HepG2 (cell line): Measurements from ENCODE around the gene ARHGAP45. TPM values are rescaled to one million over a fixed set of nuclear protein-coding genes. Genes with fewer than 3 reads are reported as not detected.

Source experiments
- CCDC6 ChIP-seq: sonication (generic); formaldehyde crosslinking; IDR thresholded peaks from 2 replicates; pipeline ENCODE4 v1.8.1; 2022; ENCODE audit warnings: mild to moderate bottlenecking, missing genetic modification reagents, moderate library complexity
- CENPT ChIP-seq: sonication (generic); formaldehyde crosslinking; IDR thresholded peaks from 2 replicates; pipeline ENCODE4 v1.8.0; 2022; ENCODE audit warnings: low read depth, mild to moderate bottlenecking, moderate library complexity, missing genetic modification reagents
- FOSL1 ChIP-seq: sonication (generic); formaldehyde crosslinking; IDR thresholded peaks from 2 replicates; pipeline ENCODE4 v1.9.0; 2021; ENCODE audit warnings: missing genetic modification reagents, borderline replicate concordance
- FOXJ3 ChIP-seq: sonication (generic); formaldehyde crosslinking; IDR thresholded peaks from 2 replicates; pipeline ENCODE4 v1.4.0; 2020; ENCODE audit warnings: missing genetic modification reagents, mild to moderate bottlenecking, borderline replicate concordance
- HDAC1 ChIP-seq: sonication (generic); formaldehyde crosslinking; IDR thresholded peaks from 2 replicates; pipeline ENCODE4 v1.5.1; 2020; ENCODE audit warnings: mild to moderate bottlenecking, missing genetic modification reagents
- HNF4G ChIP-seq, 2 experiments: sonication (generic) in 1 of 2; formaldehyde crosslinking in 1 of 2; IDR thresholded peaks; 2 replicates each; pipeline versions ENCODE4 v1.4.0 to v1.6.1; 2011 to 2020; ENCODE audit warnings: borderline replicate concordance in 2 of 2, low read depth in 2 of 2, mild to moderate bottlenecking in 2 of 2, low read length in 1 of 2, missing genetic modification reagents in 1 of 2, moderate library complexity in 1 of 2
- KLF12 ChIP-seq: sonication (generic); formaldehyde crosslinking; IDR thresholded peaks from 2 replicates; pipeline ENCODE4 v1.4.0; 2020; ENCODE audit warnings: missing genetic modification reagents, borderline replicate concordance
- NFATC3 ChIP-seq: sonication (generic); formaldehyde crosslinking; IDR thresholded peaks from 2 replicates; pipeline ENCODE4 v1.5.1; 2020; ENCODE audit warnings: mild to moderate bottlenecking, missing genetic modification reagents
- PHF21A ChIP-seq: sonication (generic); formaldehyde crosslinking; IDR thresholded peaks from 2 replicates; pipeline ENCODE4 v1.5.0; 2020; ENCODE audit warnings: mild to moderate bottlenecking, missing genetic modification reagents
- RBFOX2 ChIP-seq: fragments of 200-400 bp; formaldehyde crosslinking; IDR thresholded peaks from 2 replicates; pipeline ENCODE4 v1.6.1; 2017; ENCODE audit warnings: low read depth, mild to moderate bottlenecking, low read length
- RELA ChIP-seq: sonication (generic); formaldehyde crosslinking; IDR thresholded peaks from 2 replicates; pipeline ENCODE4 v1.4.0; 2020; ENCODE audit warnings: missing genetic modification reagents
- RFXANK ChIP-seq: IDR thresholded peaks from 2 replicates; pipeline ENCODE4 v1.6.1; 2016
- RORA ChIP-seq: sonication (generic); formaldehyde crosslinking; IDR thresholded peaks from 2 replicates; pipeline ENCODE4 v1.5.0; 2020; ENCODE audit warnings: mild to moderate bottlenecking, missing genetic modification reagents, moderate library complexity
- SMYD3 ChIP-seq: sonication (generic); formaldehyde crosslinking; IDR thresholded peaks from 2 replicates; pipeline ENCODE4 v1.8.1; 2023; ENCODE audit warnings: mild to moderate bottlenecking, missing genetic modification reagents
- SOX13 ChIP-seq, 3 experiments: fragments of 450-650 bp in 1 of 3; sonication (generic) in 1 of 3; formaldehyde crosslinking in 1 of 3; IDR thresholded peaks in 2 of 3; conservative IDR thresholded peaks in 1 of 3; 2 replicates each; pipeline versions ENCODE4 v1.5.0 to v1.6.1; 2016 to 2020; ENCODE audit warnings: antibody characterized with exemption in 1 of 3, mild to moderate bottlenecking in 1 of 3, missing compliant biosample characterization in 1 of 3, missing genetic modification reagents in 1 of 3, moderate library complexity in 1 of 3
- SOX6 ChIP-seq, 2 experiments: fragments of 450-650 bp in 1 of 2; sonication (generic) in 1 of 2; formaldehyde crosslinking in 1 of 2; IDR thresholded peaks; 2 replicates each; pipeline versions ENCODE4 v1.4.0 to v1.6.1; 2017 to 2020; ENCODE audit warnings: antibody characterized with exemption in 1 of 2, mild to moderate bottlenecking in 1 of 2, missing genetic modification reagents in 1 of 2
- TFAP4 ChIP-seq: sonication (generic); IDR thresholded peaks from 2 replicates; pipeline ENCODE4 v1.6.1; 2016; ENCODE audit warnings: low read depth, borderline replicate concordance
- ZBTB21 ChIP-seq: sonication (generic); formaldehyde crosslinking; IDR thresholded peaks from 2 replicates; pipeline ENCODE4 v1.4.0; 2020; ENCODE audit warnings: missing genetic modification reagents
- ZMAT3 ChIP-seq: sonication (generic); formaldehyde crosslinking; conservative IDR thresholded peaks from 2 replicates; pipeline ENCODE4 v1.7.0; 2021; ENCODE audit warnings: missing genetic modification reagents
- ZNF124 ChIP-seq: sonication (generic); formaldehyde crosslinking; IDR thresholded peaks from 2 replicates; pipeline ENCODE4 v1.4.0; 2020; ENCODE audit warnings: missing genetic modification reagents
- ZNF30 ChIP-seq: sonication (generic); formaldehyde crosslinking; IDR thresholded peaks from 2 replicates; pipeline ENCODE4 v1.5.0; 2020; ENCODE audit warnings: mild to moderate bottlenecking, missing genetic modification reagents
- ZNF337 ChIP-seq: sonication (generic); formaldehyde crosslinking; IDR thresholded peaks from 2 replicates; pipeline ENCODE4 v1.5.1; 2020; ENCODE audit warnings: missing genetic modification reagents, low read depth, mild to moderate bottlenecking, borderline replicate concordance
- ZNF556 ChIP-seq: sonication (generic); formaldehyde crosslinking; IDR thresholded peaks from 2 replicates; pipeline ENCODE4 v1.4.0; 2020; ENCODE audit warnings: mild to moderate bottlenecking, missing genetic modification reagents, borderline replicate concordance
- ZNF670 ChIP-seq: sonication (generic); formaldehyde crosslinking; IDR thresholded peaks from 2 replicates; pipeline ENCODE4 v1.8.0; 2022; ENCODE audit warnings: mild to moderate bottlenecking, missing genetic modification reagents, borderline replicate concordance
- polyA plus RNA-seq, 8 experiments: library from polyadenylated mRNA; depleted of rRNA in 3 of 8; stranded (reverse) in 7 of 8; unstranded in 1 of 8; fragments of >200 nt; fragmentation: Illumina TruSeq in 4 of 8; extraction: Trizol in 4 of 8; gene quantifications; 2 replicates each; pipeline versions ENCODE4 v1.2.1 to v1.2.3, GENCODE V29; 2011 to 2016; ENCODE audit warnings: low read depth in 4 of 8, missing spikeins in 1 of 8, mixed read lengths in 1 of 8; ENCODE audit not compliant: insufficient read depth in 1 of 8
- total RNA-seq, 5 experiments: library from RNA; depleted of rRNA; stranded (reverse); fragments of >200 nt; fragmentation: Illumina TruSeq; extraction: Trizol; gene quantifications; 2 replicates each; pipeline ENCODE4 v1.2.3, GENCODE V29; 2016; ENCODE audit warnings: low read depth in 1 of 5
- TF ChIP-seq, protein P1 (sequence below): sonication (generic); formaldehyde crosslinking; IDR thresholded peaks from 2 replicates; pipeline ENCODE4 v1.4.0; 2020; ENCODE audit warnings: missing genetic modification reagents, borderline replicate concordance

ARHGAP45 gene
- total and polyA plus RNA-seq, 2 of the 13 experiments (the other 11 are each of a cell fraction or from before 2014, with no cell fraction given) = 0.84 to 32.0 TPM

DNA sequence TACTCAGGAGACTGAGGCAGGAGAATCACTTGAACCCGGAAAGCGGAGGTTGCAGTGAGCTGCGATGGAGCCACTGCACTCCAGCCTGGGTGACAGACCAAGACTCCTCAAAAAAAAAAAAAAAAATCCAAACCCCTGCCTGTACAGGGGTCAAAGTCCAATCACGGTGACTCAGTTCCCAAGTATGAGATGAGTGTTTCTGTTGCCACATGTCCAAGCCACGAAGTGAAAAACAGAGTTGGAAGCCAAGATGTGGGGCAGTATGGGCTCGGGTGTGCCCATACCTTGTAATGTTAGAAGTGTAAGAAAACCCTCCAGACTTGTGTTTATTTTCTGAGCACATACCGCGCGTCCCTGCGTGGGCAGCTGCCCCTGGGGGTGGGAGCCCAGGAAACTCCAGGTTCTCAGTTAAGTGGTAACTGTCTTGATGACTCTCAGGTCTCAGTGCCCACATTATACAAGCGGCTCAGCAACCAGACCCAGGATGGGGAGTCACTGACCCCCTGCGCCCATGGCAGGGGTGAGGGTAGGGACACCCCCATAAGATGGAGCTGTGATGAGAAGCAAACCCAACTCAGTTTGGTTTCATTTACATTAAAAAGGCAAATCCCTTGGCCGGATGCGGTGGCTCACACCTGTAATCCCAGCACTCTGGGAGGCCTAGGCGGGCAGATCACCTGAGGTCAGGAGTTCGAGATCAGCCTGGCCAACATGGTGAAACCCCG, 35.6 kb downstream of the ARHGAP45 start (continued):
- no peak for TF ChIP-seq ZNF670 (CRISPR knock-in tag)
- TF ChIP-seq KLF12 (CRISPR knock-in tag) = no peak
- TF ChIP-seq ZNF30 (CRISPR knock-in tag) = no peak
- no peak for TF ChIP-seq SOX6 (IDR thresholded peaks at IDR 0.05)
- no peak for TF ChIP-seq SOX6 (CRISPR knock-in tag; IDR thresholded peaks at IDR 0.05)
- no peak for TF ChIP-seq CENPT (CRISPR knock-in tag)
- TF ChIP-seq TFAP4 = no peak
- peak; percentile 78; the same call in 1 of the 2 replicates for TF ChIP-seq HNF4G (IDR thresholded peaks at IDR 0.05; ENCODE audit: borderline replicate concordance, low read depth, low read length)
- no peak; the same call in 1 of the 2 replicates for TF ChIP-seq HNF4G (CRISPR knock-in tag; IDR thresholded peaks at IDR 0.05; ENCODE audit: borderline replicate concordance, low read depth)
- TF ChIP-seq ZBTB21 = no peak
- peak; percentile 91 for TF ChIP-seq FOSL1
- TF ChIP-seq ZNF337 (CRISPR knock-in tag) = no peak
- no peak for TF ChIP-seq NFATC3 (CRISPR knock-in tag)
- no peak; the same call in 1 of the 2 replicates for TF ChIP-seq PHF21A (CRISPR knock-in tag)
- no peak for TF ChIP-seq SMYD3
- TF ChIP-seq HDAC1 (CRISPR knock-in tag) = peak; percentile 11; the same call in 1 of the 2 replicates
- no peak for TF ChIP-seq FOXJ3 (CRISPR knock-in tag)
- no peak for TF ChIP-seq RELA
- no peak for TF ChIP-seq ZMAT3 (CRISPR knock-in tag)
- no peak for TF ChIP-seq RBFOX2
- TF ChIP-seq SOX13 (IDR thresholded peaks at IDR 0.05) = no peak
- TF ChIP-seq SOX13 (CRISPR knock-in tag; conservative IDR thresholded peaks at IDR 0.05 in 1 of 2, IDR thresholded peaks at IDR 0.05 in 1 of 2) = peak in 1 of 2 experiments; percentile 35; a peak in 1 of 4 replicates
- TF ChIP-seq RORA (CRISPR knock-in tag) = no peak
- TF ChIP-seq, protein P1, sequence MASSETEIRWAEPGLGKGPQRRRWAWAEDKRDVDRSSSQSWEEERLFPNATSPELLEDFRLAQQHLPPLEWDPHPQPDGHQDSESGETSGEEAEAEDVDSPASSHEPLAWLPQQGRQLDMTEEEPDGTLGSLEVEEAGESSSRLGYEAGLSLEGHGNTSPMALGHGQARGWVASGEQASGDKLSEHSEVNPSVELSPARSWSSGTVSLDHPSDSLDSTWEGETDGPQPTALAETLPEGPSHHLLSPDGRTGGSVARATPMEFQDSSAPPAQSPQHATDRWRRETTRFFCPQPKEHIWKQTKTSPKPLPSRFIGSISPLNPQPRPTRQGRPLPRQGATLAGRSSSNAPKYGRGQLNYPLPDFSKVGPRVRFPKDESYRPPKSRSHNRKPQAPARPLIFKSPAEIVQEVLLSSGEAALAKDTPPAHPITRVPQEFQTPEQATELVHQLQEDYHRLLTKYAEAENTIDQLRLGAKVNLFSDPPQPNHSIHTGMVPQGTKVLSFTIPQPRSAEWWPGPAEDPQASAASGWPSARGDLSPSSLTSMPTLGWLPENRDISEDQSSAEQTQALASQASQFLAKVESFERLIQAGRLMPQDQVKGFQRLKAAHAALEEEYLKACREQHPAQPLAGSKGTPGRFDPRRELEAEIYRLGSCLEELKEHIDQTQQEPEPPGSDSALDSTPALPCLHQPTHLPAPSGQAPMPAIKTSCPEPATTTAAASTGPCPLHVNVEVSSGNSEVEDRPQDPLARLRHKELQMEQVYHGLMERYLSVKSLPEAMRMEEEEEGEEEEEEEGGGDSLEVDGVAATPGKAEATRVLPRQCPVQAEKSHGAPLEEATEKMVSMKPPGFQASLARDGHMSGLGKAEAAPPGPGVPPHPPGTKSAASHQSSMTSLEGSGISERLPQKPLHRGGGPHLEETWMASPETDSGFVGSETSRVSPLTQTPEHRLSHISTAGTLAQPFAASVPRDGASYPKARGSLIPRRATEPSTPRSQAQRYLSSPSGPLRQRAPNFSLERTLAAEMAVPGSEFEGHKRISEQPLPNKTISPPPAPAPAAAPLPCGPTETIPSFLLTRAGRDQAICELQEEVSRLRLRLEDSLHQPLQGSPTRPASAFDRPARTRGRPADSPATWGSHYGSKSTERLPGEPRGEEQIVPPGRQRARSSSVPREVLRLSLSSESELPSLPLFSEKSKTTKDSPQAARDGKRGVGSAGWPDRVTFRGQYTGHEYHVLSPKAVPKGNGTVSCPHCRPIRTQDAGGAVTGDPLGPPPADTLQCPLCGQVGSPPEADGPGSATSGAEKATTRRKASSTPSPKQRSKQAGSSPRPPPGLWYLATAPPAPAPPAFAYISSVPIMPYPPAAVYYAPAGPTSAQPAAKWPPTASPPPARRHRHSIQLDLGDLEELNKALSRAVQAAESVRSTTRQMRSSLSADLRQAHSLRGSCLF = no peak
- TF ChIP-seq ZNF556 = no peak
- no peak for TF ChIP-seq ZNF124
- TF ChIP-seq RFXANK (CRISPR knock-in tag) = no peak
- no peak for TF ChIP-seq CCDC6
